ENCODE data around the gene G6PC3.
"Not testable (repeated sequence)": the region's sequence is repeated elsewhere in the genome, so short reads cannot be mapped to it uniquely, and the experiment has no call there.

G6PC3 gene

GRCh38 chr17:44110011-44110686 is 39.6 kb downstream of the G6PC3 start:
- no peak for DNase-seq

- DNase-seq = peak; percentile 97
These were observed 40.5 kb downstream of the G6PC3 start for GRCh38 chr17:44110823-44111633.

- DNase-seq = no peak
These were observed 41.2 kb downstream of the G6PC3 start for GRCh38 chr17:44111777-44112176.

GRCh38 chr17:44112284-44113280 is 42.0 kb downstream of the G6PC3 start:
- DNase-seq = no peak

- DNase-seq = no peak
These were observed 42.8 kb downstream of the G6PC3 start for GRCh38 chr17:44113382-44113781.

- DNase-seq = no peak
These were observed 43.6 kb downstream of the G6PC3 start for GRCh38 chr17:44113868-44114840.

- DNase-seq = no peak
These were observed 45.3 kb downstream of the G6PC3 start for GRCh38 chr17:44115585-44116415.

- no peak for DNase-seq
These were observed 46.8 kb downstream of the G6PC3 start for GRCh38 chr17:44117351-44117750.

- DNase-seq = no peak
These were observed 48.0 kb downstream of the G6PC3 start for GRCh38 chr17:44118427-44119050.

GRCh38 chr17:44119062-44119461 is 48.5 kb downstream of the G6PC3 start:
- DNase-seq = no peak

GRCh38 chr17:44119798-44120197 is 49.3 kb downstream of the G6PC3 start:
- DNase-seq = no peak

- DNase-seq = not testable (repeated sequence)
These were observed 49.7 kb downstream of the G6PC3 start for GRCh38 chr17:44120281-44120680.

GRCh38 chr17:44120851-44121605 is 50.5 kb downstream of the G6PC3 start:
- no peak for DNase-seq

GRCh38 chr17:44121997-44122815 is 51.7 kb downstream of the G6PC3 start:
- DNase-seq = no peak

GRCh38 chr17:44122816-44123355 is 52.4 kb downstream of the G6PC3 start:
- no peak for DNase-seq

- DNase-seq = peak; percentile 90
These were observed 53.0 kb downstream of the G6PC3 start, which contains the start of gene HDAC5 for GRCh38 chr17:44123356-44124117. TSS of gene HDAC5 (minus strand) at chr17:44123641. CDS start at chr17:44117515, 6,126 bp downstream.

- DNase-seq = no peak
These were observed 53.5 kb downstream of the G6PC3 start for GRCh38 chr17:44124118-44124438.
